ENCODE measurements around the gene SOX6.

- TF ChIP-seq CTCF (IDR thresholded peaks at IDR 0.05; ENCODE audit: insufficient read depth, low read depth, low read length) = no peak
- no peak for TF ChIP-seq EZH2 (IDR thresholded peaks at IDR 0.05; ENCODE audit: insufficient read depth, low read length)
These were observed 41.0 kb upstream of the SOX6 start for GRCh38 chr11:16397390-16397789.

All from astrocyte (in vitro differentiated cells and primary cell).